OCI-LY3 (cell line): Measurements from ENCODE around the gene DCLK3.

ENCODE experiments used
- CTCF ChIP-seq: fragments of 200-600, 300-600 bp; sonication (generic); IDR thresholded peaks from 2 replicates; pipeline ENCODE4 v1.5.1; 2014; ENCODE audit warnings: antibody characterized with exemption, low read length, low read depth
- EZH2phosphoT487 ChIP-seq: fragments of 200-600 bp; shearing (Covaris generic); IDR thresholded peaks from 2 replicates; pipeline ENCODE4 v1.6.1; 2018; ENCODE audit warnings: antibody characterized with exemption, mixed run types, low read depth

GRCh38 chr3:36813305-36813704, 49.0 kb upstream of the DCLK3 start:
- TF ChIP-seq CTCF: no peak
- no peak for TF ChIP-seq EZH2phosphoT487
